NAMALWA (cell line): Measurements from ENCODE around the gene DTNBP1.
A peak's percentile ranks its signal among the peaks of the same experiment; 100 is the strongest.

Experiments used
- DNase-seq: peaks from one replicate; pipeline ENCODE4 v3.0.0-alpha.2; 2015; ENCODE audit warnings: low spot score

DTNBP1 gene

GRCh38 chr6:15626160-15626559 is 36.7 kb downstream of the DTNBP1 start:
- no peak for DNase-seq

- peak; percentile 33 for DNase-seq
Measured at GRCh38 chr6:15623276-15624116, 39.3 kb downstream of the DTNBP1 start.

- no peak for DNase-seq
Measured at GRCh38 chr6:15622045-15622740, 40.6 kb downstream of the DTNBP1 start.

GRCh38 chr6:15621203-15622044 is 41.4 kb downstream of the DTNBP1 start:
- peak; percentile 6 for DNase-seq

GRCh38 chr6:15620611-15621010 is 42.2 kb downstream of the DTNBP1 start:
- DNase-seq = no peak

GRCh38 chr6:15619330-15619729 is 43.5 kb downstream of the DTNBP1 start:
- DNase-seq = no peak

- no peak for DNase-seq
Measured at GRCh38 chr6:15618685-15619084, 44.1 kb downstream of the DTNBP1 start.

- no peak for DNase-seq
Measured at GRCh38 chr6:15616261-15616660, 46.6 kb downstream of the DTNBP1 start.

GRCh38 chr6:15615802-15616201 is 47.0 kb downstream of the DTNBP1 start:
- no peak for DNase-seq

- no peak for DNase-seq
Measured at GRCh38 chr6:15614277-15614676, 48.6 kb downstream of the DTNBP1 start.

- DNase-seq = no peak
Measured at GRCh38 chr6:15608396-15608795, 54.4 kb downstream of the DTNBP1 start.

- DNase-seq = no peak
Measured at GRCh38 chr6:15607603-15608002, 55.2 kb downstream of the DTNBP1 start.

- DNase-seq = no peak
Measured at GRCh38 chr6:15606347-15606746, 56.5 kb downstream of the DTNBP1 start.

GRCh38 chr6:15604843-15605242 is 58.0 kb downstream of the DTNBP1 start:
- no peak for DNase-seq

- DNase-seq = no peak
Measured at GRCh38 chr6:15602154-15602553, 60.7 kb downstream of the DTNBP1 start.

GRCh38 chr6:15598273-15598798 is 64.5 kb downstream of the DTNBP1 start:
- DNase-seq = no peak

GRCh38 chr6:15596186-15596896 is 66.5 kb downstream of the DTNBP1 start:
- no peak for DNase-seq

GRCh38 chr6:15595461-15596173 is 67.2 kb downstream of the DTNBP1 start:
- no peak for DNase-seq

GRCh38 chr6:15594512-15595259 is 68.1 kb downstream of the DTNBP1 start:
- DNase-seq = no peak

- DNase-seq = no peak
Measured at GRCh38 chr6:15593798-15594197, 69.0 kb downstream of the DTNBP1 start.
